B cell (primary cell): ENCODE data around the gene SYNGR3. TPM values are rescaled to one million over a fixed set of nuclear protein-coding genes. Genes with fewer than 3 reads are reported as not detected.

Experiments
- ATAC-seq: fragments of 200-7000 bp; cut with Tn5 transposase; one replicate; pipeline ENCODE4 v1.10.0; 2021; ENCODE audit warnings: low read depth, mild to moderate bottlenecking, moderate number of reproducible peaks, moderate library complexity
- CTCF ChIA-PET: fragments of 350-600 bp; sonication (Branson Sonifier 250); formaldehyde crosslinking; loops from one replicate; lab custom pipeline; 2021; ENCODE audit warnings: antibody characterized with exemption, inconsistent platforms; lab: Charles Lee
- POLR2A ChIA-PET: fragments of 350-600 bp; sonication (Branson Sonifier 250); formaldehyde crosslinking; loops from one replicate; lab custom pipeline; 2021; ENCODE audit warnings: antibody characterized with exemption; lab: Charles Lee
- DNase-seq: peaks from one replicate; pipeline ENCODE4 v3.0.0; 2013
- H2AFZ ChIP-seq: 2 replicates; pipeline ENCODE4 v1.6.1; 2012; ENCODE audit warnings: mild to moderate bottlenecking, low read depth, low read length; ENCODE audit not compliant: insufficient read depth, poor library complexity, severe bottlenecking
- H3K27ac ChIP-seq, 2 donors: 1 replicate in 1 of 2; 2 replicates in 1 of 2; pipeline ENCODE4 v1.5.1; 2012 to 2013; ENCODE audit warnings: low read length in 2 of 2, mild to moderate bottlenecking in 2 of 2, moderate library complexity in 1 of 2
- H3K27me3 ChIP-seq, 4 experiments: fragments of 200-600 bp in 1 of 4; sonication (generic) in 1 of 4; replicated peaks in 1 of 4; 1 replicate in 2 of 4; 2 replicates in 2 of 4; pipeline versions ENCODE4 v1.6.1 to v1.7.0; 2013 to 2016; ENCODE audit warnings: low read length in 3 of 4, mild to moderate bottlenecking in 2 of 4, mixed read lengths in 1 of 4, moderate library complexity in 1 of 4; ENCODE audit not compliant: insufficient read depth in 4 of 4, control insufficient read depth in 3 of 4; ENCODE audit errors: control extremely low read depth in 1 of 4
- H3K36me3 ChIP-seq, 2 experiments: replicated peaks in 1 of 2; 1 replicate in 1 of 2; 2 replicates in 1 of 2; pipeline versions ENCODE4 v1.6.1 to v1.7.1; 2013; ENCODE audit warnings: low read length in 1 of 2; ENCODE audit not compliant: insufficient read depth in 2 of 2, control insufficient read depth in 1 of 2; ENCODE audit errors: control extremely low read depth in 1 of 2, extremely low read depth in 1 of 2
- H3K4me1 ChIP-seq, 2 donors: fragments of 200-600 bp in 1 of 2; sonication (generic) in 1 of 2; 1 replicate in 1 of 2; 2 replicates in 1 of 2; pipeline versions ENCODE4 v1.5.1 to v1.6.1; 2013 to 2017; ENCODE audit warnings: low read length in 2 of 2; ENCODE audit not compliant: control insufficient read depth in 2 of 2, insufficient read depth in 2 of 2
- H3K4me2 ChIP-seq: replicated peaks from 2 replicates; pipeline ENCODE3; 2012; ENCODE audit warnings: mild to moderate bottlenecking, low read depth, low read length; ENCODE audit not compliant: poor library complexity, severe bottlenecking
- H3K4me3 ChIP-seq, 5 experiments: fragments of 200-600 bp in 1 of 5; sonication (generic) in 1 of 5; 1 replicate in 3 of 5; 2 replicates in 2 of 5; pipeline versions ENCODE4 v1.5.1 to v1.7.0; 2011 to 2016; ENCODE audit warnings: low read length in 4 of 5, mild to moderate bottlenecking in 4 of 5, low read depth in 2 of 5, control low read depth in 1 of 5, moderate library complexity in 1 of 5; ENCODE audit not compliant: insufficient read depth in 1 of 5; ENCODE audit errors: control extremely low read depth in 1 of 5, extremely low read depth in 1 of 5
- H3K79me2 ChIP-seq: fragments of 200-600 bp; sonication (generic); one replicate; pipeline ENCODE4 v1.6.0; 2016; ENCODE audit warnings: low read length; ENCODE audit not compliant: control insufficient read depth, insufficient read depth
- H3K9ac ChIP-seq: fragments of 200-600 bp; sonication (generic); 2 replicates; pipeline ENCODE4 v1.6.1; 2017; ENCODE audit warnings: mild to moderate bottlenecking, low read length, moderate library complexity
- H3K9me3 ChIP-seq, 3 donors: one replicate each; pipeline versions ENCODE4 v1.6.1 to v1.7.1; 2013; ENCODE audit warnings: low read length in 2 of 3; ENCODE audit not compliant: control insufficient read depth in 2 of 3, insufficient read depth in 1 of 3; ENCODE audit errors: control extremely low read depth in 1 of 3
- H4K20me1 ChIP-seq: 2 replicates; pipeline ENCODE4 v1.6.0; 2012; ENCODE audit warnings: mild to moderate bottlenecking, low read length; ENCODE audit not compliant: insufficient read depth, control insufficient read depth, poor library complexity, severe bottlenecking
- H3K27ac Mint-ChIP-seq: one replicate; pipeline ENCODE4 v1.8.0; 2021; ENCODE audit warnings: mixed read lengths
- H3K27me3 Mint-ChIP-seq: one replicate; pipeline ENCODE4 v1.8.0; 2021; ENCODE audit warnings: mixed read lengths
- H3K4me1 Mint-ChIP-seq: one replicate; pipeline ENCODE4 v1.8.0; 2021; ENCODE audit warnings: mixed read lengths
- H3K4me3 Mint-ChIP-seq: one replicate; pipeline ENCODE4 v1.8.0; 2021; ENCODE audit warnings: mixed read lengths
- H3K9me3 Mint-ChIP-seq: one replicate; pipeline ENCODE4 v1.8.0; 2022; ENCODE audit warnings: mixed read lengths; ENCODE audit not compliant: insufficient read depth
- EZH2 ChIP-seq: IDR thresholded peaks from 2 replicates; pipeline ENCODE4 v1.6.1; 2012; ENCODE audit warnings: borderline replicate concordance, low read depth, mild to moderate bottlenecking, moderate library complexity, low read length; ENCODE audit not compliant: insufficient read depth, poor library complexity, severe bottlenecking
- WGBS: methylation state at CpG from one replicate; pipeline ENCODE4 v1.1.5; 2013; ENCODE audit warnings: missing lambda C conversion rate; ENCODE audit not compliant: insufficient coverage; 5-methylcytosine and 5-hydroxymethylcytosine counted together
- intact Hi-C: fragments of 100-400 bp; cut with micrococcal nuclease; formaldehyde crosslinking; loops from one replicate; pipeline ENCODE4 v1.10.0; 2022
- polyA plus RNA-seq: library from polyadenylated mRNA; depleted of rRNA; stranded (reverse); fragments of >200 nt; gene quantifications from 2 replicates; pipeline ENCODE4 v1.2.3, GENCODE V29; 2012
- total RNA-seq, 2 donors: library from RNA; stranded (reverse); fragments of 120-200 nt in 1 of 2; gene quantifications; 1 replicate in 1 of 2; 2 replicates in 1 of 2; pipeline versions ENCODE4 v1.2.3 to v1.2.4, GENCODE V29; 2013 to 2022
- TF ChIP-seq, protein P1 (sequence below): fragments of 200-600 bp; IDR thresholded peaks from one replicate; pipeline ENCODE4 v1.8.0; 2022; ENCODE audit warnings: antibody characterized with exemption, mild to moderate bottlenecking

Gene SYNGR3
- total and polyA plus RNA-seq, 2 donors (not counting 1 experiment from before 2014, with no cell fraction given) = 19.5 to 19.8 TPM

DNA sequence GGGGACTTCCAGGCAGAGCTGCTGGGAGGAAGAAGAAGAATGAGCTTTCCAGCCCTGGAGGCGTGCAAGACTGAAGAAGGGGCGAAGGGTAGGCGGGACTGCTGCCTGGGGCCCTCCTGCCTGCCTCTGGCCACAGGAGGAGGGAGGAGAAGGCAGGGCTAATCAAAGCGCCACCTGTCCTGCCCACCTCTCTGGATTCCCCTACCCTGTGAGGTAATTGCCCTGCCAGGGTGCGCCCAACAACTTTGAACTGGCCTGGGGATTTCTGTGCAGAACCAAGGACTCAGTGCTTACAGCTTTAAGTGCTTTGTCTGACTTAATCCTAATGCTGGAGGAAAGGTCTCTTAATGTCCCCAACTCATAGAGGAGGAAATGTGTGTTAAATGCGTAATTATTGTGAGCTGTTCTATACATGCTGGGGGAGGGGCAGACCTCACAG lies 8.4 kb upstream of the SYNGR3 start, which contains the start of gene NOXO1:
Gene NOXO1, minus strand, starts transcription at position 72 of the 439 bp plus-strand sequence. CDS start 290 bp downstream, outside the sequence.
- peaks cover 16 to 35% of the 10 kb centered on the region in 2 donors for H3K4me1 ChIP-seq
- ChIA-PET POLR2A (interaction anchor here (0.6 to 3.5 kb wide), 4 partner anchors 10 to 169 kb away, joined by 3 to 15 read pairs (median 6); partner anchors contain the start of genes RPS2 and TBL3), CTCF (interaction anchor here (0.9 to 1.0 kb wide), 2 partner anchors 22 to 174 kb away, joined by 3 read pairs; no protein-coding TSS in a partner anchor)
- peaks cover 22% of the 10 kb centered on the region for H3K4me1 Mint-ChIP-seq
- no peak within 1 kb of the TSS for H3K27ac ChIP-seq
- no peak within 1 kb of the TSS for H3K9ac ChIP-seq
- DNase-seq (peak; percentile 56), ATAC-seq (no peak)
- H3K79me2 ChIP-seq = no peaks in the 10 kb centered on the region
- peak within 1 kb of the TSS; percentile 56 for H3K27ac Mint-ChIP-seq
- no peak for TF ChIP-seq EZH2
- TF ChIP-seq, protein P1, sequence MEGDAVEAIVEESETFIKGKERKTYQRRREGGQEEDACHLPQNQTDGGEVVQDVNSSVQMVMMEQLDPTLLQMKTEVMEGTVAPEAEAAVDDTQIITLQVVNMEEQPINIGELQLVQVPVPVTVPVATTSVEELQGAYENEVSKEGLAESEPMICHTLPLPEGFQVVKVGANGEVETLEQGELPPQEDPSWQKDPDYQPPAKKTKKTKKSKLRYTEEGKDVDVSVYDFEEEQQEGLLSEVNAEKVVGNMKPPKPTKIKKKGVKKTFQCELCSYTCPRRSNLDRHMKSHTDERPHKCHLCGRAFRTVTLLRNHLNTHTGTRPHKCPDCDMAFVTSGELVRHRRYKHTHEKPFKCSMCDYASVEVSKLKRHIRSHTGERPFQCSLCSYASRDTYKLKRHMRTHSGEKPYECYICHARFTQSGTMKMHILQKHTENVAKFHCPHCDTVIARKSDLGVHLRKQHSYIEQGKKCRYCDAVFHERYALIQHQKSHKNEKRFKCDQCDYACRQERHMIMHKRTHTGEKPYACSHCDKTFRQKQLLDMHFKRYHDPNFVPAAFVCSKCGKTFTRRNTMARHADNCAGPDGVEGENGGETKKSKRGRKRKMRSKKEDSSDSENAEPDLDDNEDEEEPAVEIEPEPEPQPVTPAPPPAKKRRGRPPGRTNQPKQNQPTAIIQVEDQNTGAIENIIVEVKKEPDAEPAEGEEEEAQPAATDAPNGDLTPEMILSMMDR = no peak
- peaks cover 6% of the 10 kb centered on the region for H3K27me3 Mint-ChIP-seq
- H3K4me3 Mint-ChIP-seq = peak within 1 kb of the TSS; percentile 49
- peaks cover 9% of the 10 kb centered on the region for H4K20me1 ChIP-seq
- H3K9me3 ChIP-seq = peaks cover 0 to 4% (median 0%) of the 10 kb centered on the region in 3 donors
- no peak within 1 kb of the TSS for H3K4me3 ChIP-seq
- peaks cover 0 to 29% of the 10 kb centered on the region in 2 experiments for H3K36me3 ChIP-seq
- intact Hi-C loops = no loop called here
- H3K27me3 ChIP-seq = peaks cover 0 to 57% (median 19%) of the 10 kb centered on the region in 4 experiments
- WGBS = 48% methylated on average over 5 of the region's 6 CpGs
- H3K9me3 Mint-ChIP-seq = no peaks in the 10 kb centered on the region
- H2AFZ ChIP-seq = no peak within 1 kb of the TSS
- no peak within 1 kb of the TSS for H3K4me2 ChIP-seq

DNA sequence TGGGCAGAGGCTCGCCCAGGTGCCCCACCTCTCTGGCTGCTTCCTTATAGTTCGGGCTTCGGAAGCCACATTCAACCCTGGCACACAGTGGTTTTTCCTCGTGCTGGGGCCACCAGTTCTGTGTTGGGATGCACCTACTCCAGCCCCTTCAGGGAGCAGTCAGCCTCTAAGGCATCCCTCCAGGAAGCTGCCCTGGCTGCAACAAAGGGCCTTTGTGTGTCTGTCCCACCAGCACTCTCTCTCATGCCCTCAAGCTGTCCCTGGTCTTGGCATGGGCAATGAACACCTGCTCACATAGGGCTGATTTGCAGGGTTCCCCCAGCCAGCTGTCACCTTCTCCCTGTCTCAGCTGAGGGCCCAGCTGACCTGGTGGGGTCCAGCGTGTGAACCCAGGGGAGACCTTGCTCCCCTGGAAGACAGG lies 7.7 kb upstream of the SYNGR3 start:
- peak overlapping the region; percentile 49 for H3K4me3 Mint-ChIP-seq
- H3K27ac Mint-ChIP-seq = peak overlapping the region; percentile 56
- H3K27me3 Mint-ChIP-seq = peaks cover 6% of the 10 kb centered on the region
- intact Hi-C loops = no loop called here
- H3K9me3 ChIP-seq = peaks cover 0 to 4% (median 0%) of the 10 kb centered on the region in 3 donors
- TF ChIP-seq, protein P1 = no peak
- no peak for TF ChIP-seq EZH2
- peaks cover 22% of the 10 kb centered on the region for H3K4me1 Mint-ChIP-seq
- WGBS = 55% methylated on average over 4 of the region's 5 CpGs
- H3K9ac ChIP-seq = no peak overlapping the region
- peaks cover 16 to 35% of the 10 kb centered on the region in 2 donors for H3K4me1 ChIP-seq
- no peaks in the 10 kb centered on the region for H3K79me2 ChIP-seq
- peaks cover 0 to 53% (median 19%) of the 10 kb centered on the region in 4 experiments for H3K27me3 ChIP-seq
- H4K20me1 ChIP-seq = peaks cover 3% of the 10 kb centered on the region
- no peaks in the 10 kb centered on the region for H3K9me3 Mint-ChIP-seq
- no peak overlapping the region for H3K4me2 ChIP-seq
- ATAC-seq = no peak
- H2AFZ ChIP-seq = no peak overlapping the region
- no peak overlapping the region for H3K27ac ChIP-seq
- no peak for DNase-seq
- ChIA-PET CTCF (interaction anchor here (0.9 to 1.0 kb wide), 3 partner anchors 22 to 173 kb away, joined by 3 to 6 read pairs (median 3); no protein-coding TSS in a partner anchor), POLR2A (interaction anchor here (0.6 to 3.5 kb wide), 5 partner anchors 10 to 168 kb away, joined by 3 to 15 read pairs (median 6); partner anchors contain the start of genes RPS2 and TBL3)
- H3K4me3 ChIP-seq = no peak overlapping the region
- H3K36me3 ChIP-seq = peaks cover 0 to 23% of the 10 kb centered on the region in 2 experiments
